HG02870 (cell line): Measurements from ENCODE around the gene CAMK2D.
"Not testable (repeated sequence)": the region's sequence is repeated elsewhere in the genome, so short reads cannot be mapped to it uniquely, and the experiment has no call there.

Experiments
- ATAC-seq: cut with Tn5 transposase; IDR thresholded peaks from one replicate; pipeline ENCODE4 v1.9.1; 2021; ENCODE audit warnings: mild to moderate bottlenecking, moderate library complexity; ENCODE audit not compliant: unreplicated experiment

Gene CAMK2D

GRCh38 chr4:113761620-113762185 is at the start of gene CAMK2D:
Gene CAMK2D, minus strand, starts transcription at chr4:113761738. Its CDS starts 670 bp downstream, at chr4:113761068.
- peak; percentile 39 for ATAC-seq

- no peak for ATAC-seq
These were observed 49.4 kb upstream of the CAMK2D start for GRCh38 chr4:113810906-113811305.

GRCh38 chr4:113809311-113809710 is 47.8 kb upstream of the CAMK2D start:
- ATAC-seq: no peak

- no peak for ATAC-seq
These were observed 45.3 kb upstream of the CAMK2D start for GRCh38 chr4:113806850-113807249.

- ATAC-seq: no peak
These were observed 40.3 kb upstream of the CAMK2D start for GRCh38 chr4:113801882-113802281.

GRCh38 chr4:113796381-113796780 is 34.8 kb upstream of the CAMK2D start:
- not testable (repeated sequence) for ATAC-seq

- ATAC-seq: no peak
These were observed 28.9 kb upstream of the CAMK2D start for GRCh38 chr4:113790478-113790877.

- ATAC-seq: peak; percentile 50
These were observed 27.4 kb upstream of the CAMK2D start for GRCh38 chr4:113788888-113789287.

GRCh38 chr4:113785781-113786180 is 24.2 kb upstream of the CAMK2D start:
- ATAC-seq: no peak

- ATAC-seq: no peak
These were observed 23.1 kb upstream of the CAMK2D start for GRCh38 chr4:113784497-113785250.

- ATAC-seq: no peak
These were observed 22.2 kb upstream of the CAMK2D start for GRCh38 chr4:113783701-113784100.

GRCh38 chr4:113783289-113783688 is 21.8 kb upstream of the CAMK2D start:
- no peak for ATAC-seq

- peak; percentile 49 for ATAC-seq
These were observed 20.0 kb upstream of the CAMK2D start for GRCh38 chr4:113781439-113782040.

GRCh38 chr4:113776679-113777078 is 15.1 kb upstream of the CAMK2D start:
- ATAC-seq: no peak

- ATAC-seq: no peak
These were observed 14.5 kb upstream of the CAMK2D start for GRCh38 chr4:113776016-113776415.

- ATAC-seq: no peak
These were observed 12.2 kb upstream of the CAMK2D start for GRCh38 chr4:113773756-113774155.

- no peak for ATAC-seq
These were observed 11.5 kb upstream of the CAMK2D start for GRCh38 chr4:113773014-113773413.

- ATAC-seq: no peak
These were observed 10.8 kb upstream of the CAMK2D start for GRCh38 chr4:113772319-113772718.

GRCh38 chr4:113769744-113770143 is 8.2 kb upstream of the CAMK2D start:
- ATAC-seq: no peak

GRCh38 chr4:113768952-113769351 is 7.4 kb upstream of the CAMK2D start:
- no peak for ATAC-seq

GRCh38 chr4:113766882-113767281 is 5.3 kb upstream of the CAMK2D start:
- no peak for ATAC-seq

GRCh38 chr4:113764720-113765264 is 3.3 kb upstream of the CAMK2D start:
- no peak for ATAC-seq
